GM10847 (cell line): ENCODE measurements around the gene MRI1.

Source experiments
- POLR2A ChIP-seq: IDR thresholded peaks from 2 replicates; pipeline ENCODE4 v1.6.1; 2011; ENCODE audit not compliant: insufficient read length; ENCODE audit errors: extremely low read depth

The MRI1 gene

DNA sequence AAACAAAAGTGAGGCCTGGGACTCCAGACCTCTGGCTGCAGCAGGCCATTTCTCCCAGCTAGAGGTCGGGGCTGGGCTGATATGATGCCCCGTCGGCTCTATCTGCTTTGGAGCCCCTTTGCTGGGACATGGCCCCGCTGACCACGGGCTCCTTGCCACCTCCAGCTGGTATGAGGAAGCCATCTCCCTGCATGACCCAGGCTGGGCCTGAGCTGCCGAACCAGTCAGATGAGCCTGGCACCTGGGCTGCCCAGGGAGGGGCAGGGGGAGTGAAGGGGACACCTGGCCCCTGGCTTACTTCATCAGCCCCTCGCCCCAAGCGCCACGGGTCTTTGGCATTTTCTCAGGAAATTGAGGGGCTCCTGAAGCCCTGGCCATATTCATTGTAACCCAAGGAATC is 38.7 kb downstream of the MRI1 start:
- no peak for TF ChIP-seq POLR2A

DNA sequence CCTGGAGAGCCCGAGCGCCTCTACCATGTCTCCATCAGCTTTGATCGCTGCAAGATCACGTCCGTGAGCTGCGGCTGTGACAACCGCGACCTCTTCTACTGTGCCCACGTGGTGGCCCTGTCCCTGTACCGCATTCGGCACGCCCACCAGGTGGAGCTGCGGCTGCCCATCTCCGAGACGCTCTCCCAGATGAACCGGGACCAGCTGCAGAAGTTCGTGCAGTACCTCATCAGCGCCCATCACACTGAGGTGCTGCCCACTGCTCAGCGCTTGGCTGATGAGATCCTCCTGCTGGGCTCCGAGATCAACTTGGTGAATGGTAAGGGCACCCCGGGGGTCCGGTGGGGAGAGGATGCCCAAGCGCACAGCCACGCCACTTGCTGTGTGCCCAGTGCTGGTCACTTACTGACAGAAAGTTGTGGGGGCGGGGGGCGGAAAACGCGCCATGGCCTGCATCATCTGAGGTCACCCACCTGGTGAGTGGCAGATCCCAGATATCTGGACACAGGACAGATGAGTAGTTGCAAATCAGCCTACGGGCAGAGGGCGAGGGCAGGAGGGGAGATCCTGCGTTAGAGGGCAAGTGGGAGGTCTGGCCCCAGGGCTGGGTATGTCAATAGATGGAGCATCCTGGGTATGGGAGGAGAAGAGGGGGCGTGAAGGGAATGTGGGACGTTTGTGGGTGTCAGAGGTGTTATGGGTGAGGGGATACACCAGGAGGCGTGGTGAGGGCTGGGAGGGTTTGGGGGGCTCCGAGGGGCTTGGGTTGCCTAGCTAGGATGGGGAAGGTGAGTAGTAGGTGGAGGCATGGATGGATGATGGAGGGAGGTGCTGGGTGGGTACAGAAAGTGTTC is 40.7 kb downstream of the MRI1 start:
- no peak for TF ChIP-seq POLR2A

DNA sequence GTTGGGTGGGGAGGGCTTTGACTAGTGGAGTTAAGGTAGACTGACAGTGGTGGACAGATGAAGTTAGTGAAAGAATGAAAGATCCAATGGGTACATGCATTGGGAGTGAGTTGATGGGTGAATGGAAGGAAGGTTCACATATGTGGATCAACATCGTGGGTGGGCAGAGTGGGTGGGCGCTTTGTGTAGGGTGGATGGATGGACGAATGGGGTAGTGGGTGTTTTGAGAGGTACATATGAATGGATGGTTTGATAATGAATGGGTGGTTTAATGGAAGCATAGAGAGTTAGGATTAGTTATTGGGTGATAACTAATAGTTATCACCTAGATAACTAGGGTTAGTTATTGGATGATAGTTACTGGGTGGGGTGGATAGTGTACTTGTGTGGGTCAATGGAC is 42.4 kb downstream of the MRI1 start:
- TF ChIP-seq POLR2A: no peak

DNA sequence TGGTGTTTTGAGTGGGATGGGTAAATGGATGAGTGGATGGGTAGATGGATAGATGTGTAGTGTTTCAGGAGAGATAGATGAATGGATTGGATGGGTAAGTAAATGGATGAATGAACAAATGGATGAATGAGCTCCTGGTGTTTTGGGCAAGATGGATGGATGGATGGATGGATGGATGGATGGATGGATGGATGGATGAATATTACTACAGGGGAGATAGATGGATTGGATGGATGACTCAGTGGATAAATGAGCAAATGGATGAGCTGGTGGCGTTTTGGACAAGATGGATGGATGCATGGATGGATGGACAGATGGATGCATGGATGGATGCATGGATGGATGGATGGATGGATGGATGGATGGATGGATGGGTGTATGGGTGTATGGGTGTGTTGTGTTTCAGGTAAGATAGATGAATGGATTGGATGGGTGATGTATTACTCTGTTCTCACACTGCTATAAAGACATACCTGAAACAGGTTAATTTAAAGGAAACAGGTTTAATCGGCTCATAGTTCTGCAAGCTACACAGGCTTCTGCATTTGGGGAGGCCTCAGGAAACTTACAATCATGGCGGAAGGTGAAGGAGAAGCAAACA is 43.2 kb downstream of the MRI1 start:
- TF ChIP-seq POLR2A: no peak

DNA sequence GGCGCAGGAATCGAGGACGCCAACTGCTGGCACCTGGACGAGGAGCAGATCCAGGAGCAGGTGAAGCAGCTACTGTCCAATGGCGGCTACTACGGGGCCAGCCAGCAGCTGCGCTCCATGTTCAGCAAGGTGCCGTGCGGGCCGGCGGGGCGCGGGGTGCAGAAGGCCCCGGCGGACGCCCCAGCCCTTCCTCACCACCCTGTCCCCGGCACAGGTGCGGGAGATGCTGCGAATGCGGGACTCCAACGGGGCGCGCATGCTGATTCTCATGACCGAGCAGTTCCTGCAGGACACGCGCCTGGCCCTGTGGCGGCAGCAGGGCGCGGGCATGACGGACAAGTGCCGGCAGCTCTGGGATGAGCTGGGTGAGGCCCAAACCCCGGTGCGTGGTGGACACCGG is 44.5 kb downstream of the MRI1 start:
- no peak for TF ChIP-seq POLR2A

DNA sequence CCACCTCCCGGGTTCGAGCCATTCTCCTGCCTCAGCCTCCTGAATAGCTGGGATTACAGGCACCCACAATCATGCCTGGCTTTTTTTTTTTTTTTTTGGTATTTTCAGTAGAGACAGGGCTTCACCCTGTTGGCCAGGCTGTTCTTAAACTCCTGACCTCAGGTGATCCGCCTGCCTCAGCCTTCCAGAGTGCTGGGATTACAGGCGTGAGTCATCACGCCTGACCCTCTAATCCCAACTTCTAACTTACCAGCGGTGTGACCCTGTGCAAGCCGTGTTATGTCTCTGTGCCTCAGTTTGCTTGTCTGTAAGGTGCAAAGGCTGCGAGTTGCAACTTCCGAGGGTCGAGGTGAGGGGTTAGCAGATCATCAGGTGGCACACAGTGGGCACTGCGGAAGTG is 48.2 kb downstream of the MRI1 start:
- TF ChIP-seq POLR2A: no peak

DNA sequence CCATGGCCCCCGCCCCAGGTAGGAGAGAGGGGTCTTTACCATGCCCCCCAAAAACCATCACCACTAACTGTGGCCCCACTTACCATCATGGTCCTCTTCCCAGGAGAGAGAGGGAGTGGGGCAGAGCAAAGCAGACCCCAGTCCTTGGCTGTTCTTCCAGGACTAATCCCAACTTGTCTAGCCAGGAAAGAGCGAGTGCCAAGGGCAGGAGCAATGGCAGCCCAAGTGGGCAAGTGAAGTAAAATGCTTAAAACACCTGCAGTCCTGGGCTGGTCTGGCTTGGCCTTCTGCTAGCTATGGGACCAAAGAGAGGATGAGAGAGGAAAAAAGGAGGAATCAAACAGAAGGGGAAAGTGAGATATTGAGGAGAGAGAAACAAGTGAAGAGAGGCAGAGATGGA is 48.8 kb downstream of the MRI1 start:
- no peak for TF ChIP-seq POLR2A

DNA sequence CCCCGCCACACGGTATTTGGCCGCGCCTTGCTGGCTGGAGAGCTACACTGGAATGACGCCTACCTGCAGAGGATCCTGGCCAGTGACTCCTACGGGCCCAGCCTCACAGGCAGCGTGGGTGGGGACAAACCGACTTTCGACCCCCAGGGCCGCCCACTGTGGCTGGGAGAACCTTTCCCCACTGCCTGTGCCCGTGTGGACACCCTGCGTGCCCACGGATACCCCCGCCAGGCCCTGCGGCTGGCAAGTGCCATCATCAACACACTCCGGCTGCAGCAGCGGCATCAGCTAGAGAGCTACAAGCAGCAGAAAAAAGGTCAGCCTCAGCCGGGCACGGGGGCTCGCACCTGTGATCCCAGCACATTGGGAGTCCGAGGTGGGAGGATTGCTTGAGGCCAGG is 50.2 kb downstream of the MRI1 start:
- no peak for TF ChIP-seq POLR2A

DNA sequence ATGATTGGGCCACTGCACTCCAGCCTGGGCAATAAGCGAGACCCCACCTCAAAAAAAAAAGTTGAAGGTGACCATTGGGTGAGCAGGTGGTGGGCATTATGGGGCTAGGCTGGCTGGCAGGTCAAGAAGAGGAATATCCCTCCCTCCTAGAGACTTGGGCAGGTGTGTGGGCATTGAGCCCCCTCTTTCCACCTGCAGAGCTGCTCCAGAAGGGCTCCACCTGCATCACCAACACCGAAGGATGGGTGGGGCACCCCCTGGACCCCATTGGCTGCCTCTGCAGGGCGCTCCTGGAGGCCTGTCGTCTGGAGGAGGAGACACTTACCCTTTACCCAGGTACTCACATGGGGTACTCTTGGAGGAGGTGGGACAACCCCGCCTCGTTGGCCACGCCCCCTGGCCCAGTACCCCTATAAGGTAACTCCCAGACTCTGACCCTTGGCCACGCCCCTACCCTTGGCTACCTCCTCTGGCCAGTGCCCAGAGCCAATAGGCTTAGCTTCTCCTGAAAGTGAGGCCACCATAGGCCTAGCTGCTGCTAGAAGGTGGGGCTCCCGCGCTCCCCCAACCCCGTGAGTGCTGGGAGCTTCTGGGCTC is 52.8 kb downstream of the MRI1 start:
- TF ChIP-seq POLR2A: no peak

DNA sequence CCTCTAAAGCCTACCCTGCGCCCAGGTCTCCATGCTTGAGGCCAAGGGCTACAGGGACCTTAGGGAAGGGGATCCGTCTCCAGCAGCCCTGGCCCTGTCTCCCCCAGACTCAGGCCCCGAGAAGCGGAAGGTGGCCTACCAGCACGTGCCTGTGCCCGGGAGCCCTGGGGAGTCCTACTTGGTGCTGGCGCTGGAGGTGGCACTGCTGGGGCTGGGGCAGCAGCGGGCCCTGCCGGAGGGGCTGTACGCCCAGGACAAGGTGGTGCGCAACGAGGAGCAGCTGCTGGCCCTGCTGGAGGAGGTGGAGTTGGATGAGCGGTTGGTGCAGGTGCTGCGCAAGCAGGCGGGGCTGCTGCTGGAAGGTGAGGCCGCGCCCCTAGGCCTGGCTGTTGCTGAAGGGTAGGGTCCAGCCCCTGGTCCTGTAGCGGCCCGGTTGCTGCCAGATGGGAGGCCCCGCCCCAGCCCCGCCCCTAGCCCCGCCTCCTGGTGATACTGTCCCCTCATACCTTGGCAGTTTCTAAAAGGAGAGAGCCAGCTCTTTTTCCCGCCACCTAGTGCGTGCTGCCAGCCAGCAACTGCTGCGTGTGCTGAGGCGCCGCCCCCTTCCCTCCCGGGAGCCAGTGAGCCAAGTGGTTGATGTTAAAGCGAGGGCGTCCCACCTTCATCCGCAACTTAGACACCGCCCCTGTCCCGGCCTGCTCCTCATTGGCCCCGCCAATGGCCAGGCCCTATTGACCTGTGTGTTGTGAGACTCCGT is 53.5 kb downstream of the MRI1 start:
- no peak for TF ChIP-seq POLR2A

DNA sequence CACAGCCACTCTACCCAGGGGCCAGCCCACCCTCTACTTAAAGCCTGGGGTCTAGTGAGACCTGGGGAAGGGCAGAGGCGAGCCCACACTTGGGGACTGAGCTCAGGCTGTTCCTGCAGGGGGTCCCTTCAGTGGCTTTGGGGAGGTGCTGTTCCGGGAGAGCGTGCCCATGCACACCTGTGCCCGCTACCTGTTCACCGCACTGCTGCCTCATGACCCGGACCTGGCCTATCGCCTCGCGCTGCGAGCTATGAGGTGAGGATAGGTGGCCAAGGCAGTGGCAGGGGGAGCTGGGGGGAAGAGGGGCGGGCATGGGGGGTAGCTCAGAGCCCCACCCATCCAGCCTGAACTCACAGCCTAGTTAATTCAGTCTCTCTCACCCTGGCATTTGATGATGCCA is 54.9 kb downstream of the MRI1 start:
- no peak for TF ChIP-seq POLR2A

DNA sequence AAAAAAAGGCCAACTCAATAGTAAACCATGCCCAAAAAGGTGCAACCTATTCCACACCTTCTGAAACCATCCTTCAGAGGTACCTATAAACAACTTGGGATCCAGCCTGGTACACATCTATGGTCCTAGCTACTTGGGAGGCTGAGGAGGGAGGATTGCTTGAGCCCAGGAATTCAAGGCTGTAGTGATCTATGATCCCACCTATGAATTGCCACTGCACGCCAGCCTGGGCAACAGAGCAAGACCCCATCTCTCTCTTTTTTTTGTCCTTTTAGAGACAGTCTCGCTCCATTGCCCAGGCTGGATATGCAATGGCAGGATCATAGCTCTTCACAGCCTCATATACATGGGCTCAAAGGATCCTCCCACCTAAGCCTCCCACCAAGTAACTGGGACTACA is 57.0 kb downstream of the MRI1 start:
- no peak for TF ChIP-seq POLR2A

DNA sequence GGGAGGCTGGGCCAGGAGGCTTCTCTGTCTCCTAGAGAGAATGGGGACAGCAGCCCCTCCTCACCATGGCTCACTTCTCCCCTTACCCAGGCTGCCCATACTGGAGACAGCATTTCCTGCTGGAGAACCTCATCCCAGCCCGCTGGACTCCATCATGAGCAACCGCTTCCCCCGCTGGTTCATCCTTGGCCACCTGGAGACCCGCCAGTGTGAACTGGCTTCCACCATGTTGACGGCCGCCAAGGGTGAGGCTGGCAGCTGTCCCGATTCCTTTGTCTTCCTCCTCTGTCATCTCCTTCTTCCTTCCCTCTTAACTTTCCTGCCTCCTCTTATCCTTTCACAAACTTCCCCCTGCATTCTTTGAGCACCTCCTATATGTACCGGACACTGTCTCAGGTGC is 58.9 kb downstream of the MRI1 start:
- no peak for TF ChIP-seq POLR2A
